Pancreas (tissue), 10 donors: Measurements from ENCODE around the gene RAB30. TPM values are rescaled to one million over a fixed set of nuclear protein-coding genes. Genes with fewer than 3 reads are reported as not detected.

Experiments
- ATAC-seq, 4 donors: fragments of 200-7000 bp; cut with Tn5 transposase; one replicate each; pipeline versions ENCODE4 v1.8.0 to v1.9.1; 2020; ENCODE audit warnings: mild to moderate bottlenecking in 4 of 4, moderate library complexity in 4 of 4
- DNase-seq, 6 donors: peaks; one replicate each; pipeline ENCODE4 v3.0.0-alpha.2; 2020
- FAIRE-seq: peaks from 2 replicates; lab custom pipeline; 2012; peaks lifted over from hg19 to GRCh38; lab: Jason Lieb, UNC
- H3K27ac ChIP-seq, 4 donors: fragments of 200-600 bp; sonication (generic); 1 replicate in 3 of 4; 2 replicates in 1 of 4; pipeline versions ENCODE4 v1.5.0 to v1.8.0; 2020
- H3K27me3 ChIP-seq, 4 donors: fragments of 200-600 bp; one replicate each; pipeline ENCODE4 v1.8.0; 2021
- H3K36me3 ChIP-seq, 3 donors: fragments of 200-600 bp; sonication (generic) in 1 of 3; one replicate each; pipeline versions ENCODE4 v1.5.0 to v1.8.0; 2020 to 2021
- H3K4me1 ChIP-seq, 3 donors: fragments of 200-600 bp; one replicate each; pipeline ENCODE4 v1.8.0; 2021
- H3K4me3 ChIP-seq, 4 donors: fragments of 200-600 bp; sonication (generic) in 2 of 4; one replicate each; pipeline versions ENCODE4 v1.5.0 to v1.8.0; 2020 to 2021
- H3K9me3 ChIP-seq, 4 donors: fragments of 200-600 bp; one replicate each; pipeline ENCODE4 v1.8.0; 2021
- WGBS, 2 donors: extraction: QIAGEN DNeasy Blood & Tissue Kit; methylation state at CpG; one replicate each; pipeline ENCODE4 v1.1.7; 2013; 5-methylcytosine and 5-hydroxymethylcytosine counted together
- intact Hi-C, 3 donors: fragments of 100-400 bp; cut with DNase I; formaldehyde crosslinking; loops; one replicate each; pipeline versions ENCODE4 v1.11.1 to v1.14.2; 2022
- polyA plus RNA-seq, 2 donors: library from polyadenylated mRNA; stranded (reverse); fragments of 200-250 nt; gene quantifications; one replicate each; pipeline ENCODE4 v1.2.3, GENCODE V29; 2013
- total RNA-seq, 6 donors: library from RNA; stranded (reverse); fragmentation: NEBNext Ultra II Directional in 4 of 6; extraction: Animal tissue kit (Norgen Biotek cat#: 25700) in 4 of 6; gene quantifications; one replicate each; pipeline versions ENCODE4 v1.2.1 to v1.2.4, GENCODE V29; 2021 to 2023
- TF ChIP-seq, protein P1 (sequence below), 4 donors: fragments of 200-600 bp; sonication (generic) in 3 of 4; IDR thresholded peaks; one replicate each; pipeline versions ENCODE4 v1.5.0 to v1.8.0; 2021; ENCODE audit warnings: antibody characterized with exemption in 4 of 4
- donor health status: healthy with polysubstance abuse.
- donor health status: DM: no; HTN: no; CAD: no; lungs with moderate emphysema.
- donor health status: DM: no; HTN: no; CAD: no.
- donor health status: control.
- donor health status: control.
- donor health status: Bipolar disorder and iron deficiency.
- donor health status: DM: yes; HTN: yes; CAD: no.
- donor health status: DM: no; HTN: no; CAD: no.
- donor health status: DM: no; HTN: no; CAD: no.
- donor health status: DM: yes; HTN: yes; CAD: no.

The RAB30 gene
- total and polyA plus RNA-seq, 8 donors = 1.0 to 6.7 (median 4.9) TPM

DNA sequence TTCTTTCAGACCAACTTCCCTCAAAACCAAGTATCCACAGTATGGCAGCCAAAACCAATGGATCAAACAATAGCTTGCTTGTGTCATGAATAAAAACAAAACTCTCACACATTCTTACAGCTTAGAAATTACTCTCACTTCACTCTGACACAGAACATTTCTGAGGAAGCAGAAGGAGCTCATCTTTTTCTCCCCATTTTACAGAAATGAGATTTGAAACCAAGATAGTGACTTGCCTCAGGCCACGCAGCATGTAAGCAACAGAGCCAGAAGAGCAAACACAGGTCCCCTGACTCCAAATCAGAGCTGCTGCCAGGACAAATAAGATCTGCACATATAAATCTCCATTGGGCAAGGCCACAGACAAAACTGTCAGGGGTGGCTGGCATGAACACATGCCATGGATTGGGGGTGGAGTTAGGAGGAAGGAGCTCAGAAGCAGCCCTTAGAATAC, 64.8 kb downstream of the RAB30 start:
- H3K27ac ChIP-seq = no peak overlapping the region
- DNase-seq (peak in 4 of 6 donors; percentile 25 to 62 (median 48)), ATAC-seq (peak; percentile 56 to 88 (median 84)), FAIRE-seq (no peak)
- no peaks in the 10 kb centered on the region for H3K9me3 ChIP-seq
- WGBS, 2 donors = 0 to 28% methylated on average over 1 of the region's 1 CpG
- no peaks in the 10 kb centered on the region for H3K27me3 ChIP-seq
- H3K4me1 ChIP-seq = peaks cover 18 to 32% (median 26%) of the 10 kb centered on the region in 3 donors
- no peak overlapping the region for H3K4me3 ChIP-seq
- no peaks in the 10 kb centered on the region for H3K36me3 ChIP-seq
- TF ChIP-seq, protein P1, sequence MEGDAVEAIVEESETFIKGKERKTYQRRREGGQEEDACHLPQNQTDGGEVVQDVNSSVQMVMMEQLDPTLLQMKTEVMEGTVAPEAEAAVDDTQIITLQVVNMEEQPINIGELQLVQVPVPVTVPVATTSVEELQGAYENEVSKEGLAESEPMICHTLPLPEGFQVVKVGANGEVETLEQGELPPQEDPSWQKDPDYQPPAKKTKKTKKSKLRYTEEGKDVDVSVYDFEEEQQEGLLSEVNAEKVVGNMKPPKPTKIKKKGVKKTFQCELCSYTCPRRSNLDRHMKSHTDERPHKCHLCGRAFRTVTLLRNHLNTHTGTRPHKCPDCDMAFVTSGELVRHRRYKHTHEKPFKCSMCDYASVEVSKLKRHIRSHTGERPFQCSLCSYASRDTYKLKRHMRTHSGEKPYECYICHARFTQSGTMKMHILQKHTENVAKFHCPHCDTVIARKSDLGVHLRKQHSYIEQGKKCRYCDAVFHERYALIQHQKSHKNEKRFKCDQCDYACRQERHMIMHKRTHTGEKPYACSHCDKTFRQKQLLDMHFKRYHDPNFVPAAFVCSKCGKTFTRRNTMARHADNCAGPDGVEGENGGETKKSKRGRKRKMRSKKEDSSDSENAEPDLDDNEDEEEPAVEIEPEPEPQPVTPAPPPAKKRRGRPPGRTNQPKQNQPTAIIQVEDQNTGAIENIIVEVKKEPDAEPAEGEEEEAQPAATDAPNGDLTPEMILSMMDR (IDR thresholded peaks at IDR 0.05) = no peak
- intact Hi-C loops = no loop called here

- DNase-seq (no peak), FAIRE-seq (no peak), ATAC-seq (no peak)
- 89 to 92% methylated on average over 2 of the region's 2 CpGs for whole genome bisulfite sequencing, 2 donors
- Histone ChIP-seq H3K36me3 (no peaks in the 10 kb centered on the region), H3K4me3 (no peak overlapping the region), H3K27me3 (no peaks in the 10 kb centered on the region), H3K27ac (no peak overlapping the region), H3K4me1 (peaks cover 10 to 19% (median 17%) of the 10 kb centered on the region in 3 donors), H3K9me3 (no peaks in the 10 kb centered on the region)
- intact Hi-C loops = no loop called here
- TF ChIP-seq, protein P1 (IDR thresholded peaks at IDR 0.05) = no peak
Measured at GRCh38 chr11:83004746-83005556, 66.7 kb downstream of the RAB30 start.

- no peak for DNase-seq
- H3K4me3 ChIP-seq = no peak overlapping the region
- 96 to 98% methylated on average over 3 of the region's 3 CpGs for WGBS, 2 donors
- H3K27me3 ChIP-seq = no peaks in the 10 kb centered on the region
- no peak overlapping the region for H3K27ac ChIP-seq
- no peak for FAIRE-seq
- no peaks in the 10 kb centered on the region for H3K9me3 ChIP-seq
- TF ChIP-seq, protein P1 (IDR thresholded peaks at IDR 0.05) = no peak
- H3K36me3 ChIP-seq = no peaks in the 10 kb centered on the region
- peaks cover 3 to 8% (median 7%) of the 10 kb centered on the region in 3 donors for H3K4me1 ChIP-seq
- no peak for ATAC-seq
- intact Hi-C loops = no loop called here
Measured at GRCh38 chr11:83002522-83002921, 69.2 kb downstream of the RAB30 start.

DNA sequence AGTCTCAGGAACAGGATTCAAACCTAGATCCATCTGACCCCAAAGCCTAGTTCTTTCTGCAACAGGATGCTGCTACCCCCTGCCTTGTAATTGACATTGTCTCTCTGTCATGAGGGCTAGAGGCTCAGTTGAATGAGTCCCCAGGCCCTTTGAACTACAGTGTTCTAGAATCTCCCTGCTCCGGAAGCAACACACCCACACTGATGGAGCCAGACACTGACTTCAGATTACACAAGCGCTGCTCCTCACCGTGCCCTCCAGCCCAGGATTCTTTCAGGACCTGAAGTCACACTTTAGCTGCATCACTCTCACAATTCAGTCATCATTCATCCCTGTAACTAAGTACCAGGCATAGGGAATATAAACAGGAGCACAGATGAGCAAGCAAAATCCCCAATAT, 69.6 kb downstream of the RAB30 start:
- Histone ChIP-seq H3K9me3 (no peaks in the 10 kb centered on the region), H3K4me1 (peaks cover 0 to 3% (median 3%) of the 10 kb centered on the region in 3 donors), H3K27ac (no peak overlapping the region), H3K27me3 (no peaks in the 10 kb centered on the region), H3K4me3 (no peak overlapping the region), H3K36me3 (no peaks in the 10 kb centered on the region)
- 93 to 94% methylated on average over 3 of the region's 3 CpGs for WGBS, 2 donors
- ATAC-seq (no peak), FAIRE-seq (no peak), DNase-seq (no peak)
- intact Hi-C loops = no loop called here
- TF ChIP-seq, protein P1 (IDR thresholded peaks at IDR 0.05) = no peak

GRCh38 chr11:83000381-83000780, 71.3 kb downstream of the RAB30 start:
- no peak overlapping the region for H3K4me3 ChIP-seq
- 93 to 95% methylated on average over 6 of the region's 6 CpGs for WGBS, 2 donors
- no peak for FAIRE-seq
- no peaks in the 10 kb centered on the region for H3K9me3 ChIP-seq
- TF ChIP-seq, protein P1 (IDR thresholded peaks at IDR 0.05) = no peak
- peaks cover 0 to 4% (median 0%) of the 10 kb centered on the region in 3 donors for H3K4me1 ChIP-seq
- no peak overlapping the region for H3K27ac ChIP-seq
- H3K36me3 ChIP-seq = no peaks in the 10 kb centered on the region
- ATAC-seq = no peak
- DNase-seq = no peak
- no peaks in the 10 kb centered on the region for H3K27me3 ChIP-seq
- intact Hi-C loops = no loop called here
